ENCODE data around the gene EPN2. TPM values are rescaled to one million over a fixed set of nuclear protein-coding genes. Genes with fewer than 3 reads are reported as not detected.

The EPN2 gene
- total and polyA plus RNA-seq, 3 donors from 2014 or later = 60.0 to 66.5 (median 61.1) TPM

- intact Hi-C loops (cut with DNase I; ENCODE audit: low total_unique reads) = no loop called here
- no peaks in the 10 kb centered on the region for H3K9me3 ChIP-seq
- no peak overlapping the region for H3K27ac ChIP-seq
- no peaks in the 10 kb centered on the region for H3K36me3 ChIP-seq (ENCODE audit: low read depth, missing control alignments)
- no peak for TF ChIP-seq CTCF (IDR thresholded peaks at IDR 0.05)
- TF ChIP-seq POLR2A (IDR thresholded peaks at IDR 0.05) = no peak
- no peak overlapping the region for H3K4me3 ChIP-seq
- 97 to 100% methylated on average over 1 of the region's 1 CpG for WGBS, 2 donors
- no peak for DNase-seq
- H3K27me3 ChIP-seq = no peaks in the 10 kb centered on the region
- H3K4me1 ChIP-seq = peaks cover 24% of the 10 kb centered on the region
These were observed 6.7 kb downstream of the EPN2 start for GRCh38 chr17:19243838-19244237.

GRCh38 chr17:19244357-19244756, 7.2 kb downstream of the EPN2 start:
- Histone ChIP-seq H3K4me3 (no peak overlapping the region), H3K4me1 (peaks cover 24% of the 10 kb centered on the region), H3K27ac (no peak overlapping the region), H3K36me3 (ENCODE audit: low read depth, missing control alignments) (no peaks in the 10 kb centered on the region), H3K9me3 (no peaks in the 10 kb centered on the region), H3K27me3 (no peaks in the 10 kb centered on the region)
- no peak for DNase-seq
- intact Hi-C loops (cut with DNase I; ENCODE audit: low total_unique reads) = no loop called here
- no peak for TF ChIP-seq POLR2A (IDR thresholded peaks at IDR 0.05)
- no peak for TF ChIP-seq CTCF (IDR thresholded peaks at IDR 0.05)
- WGBS, 2 donors = 87 to 91% methylated on average over 8 of the region's 8 CpGs

- DNase-seq = no peak
- intact Hi-C loops (cut with DNase I; ENCODE audit: low total_unique reads) = no loop called here
- TF ChIP-seq POLR2A (IDR thresholded peaks at IDR 0.05) (no peak), CTCF (IDR thresholded peaks at IDR 0.05) (no peak)
- no peak overlapping the region for H3K27ac ChIP-seq
- WGBS, 2 donors = 90% methylated on average over 3 of the region's 3 CpGs
- no peak overlapping the region for H3K4me3 ChIP-seq
- no peaks in the 10 kb centered on the region for H3K27me3 ChIP-seq
- no peaks in the 10 kb centered on the region for H3K9me3 ChIP-seq
- H3K4me1 ChIP-seq = peaks cover 25% of the 10 kb centered on the region
- H3K36me3 ChIP-seq (ENCODE audit: low read depth, missing control alignments) = no peaks in the 10 kb centered on the region
These were observed 7.6 kb downstream of the EPN2 start for GRCh38 chr17:19244781-19245180.

- 64 to 81% methylated on average over 3 of the region's 3 CpGs for WGBS, 2 donors
- Histone ChIP-seq H3K9me3 (no peaks in the 10 kb centered on the region), H3K4me3 (no peak overlapping the region), H3K27me3 (no peaks in the 10 kb centered on the region), H3K4me1 (peaks cover 34% of the 10 kb centered on the region), H3K36me3 (ENCODE audit: low read depth, missing control alignments) (no peaks in the 10 kb centered on the region), H3K27ac (peak overlapping the region in 1 of 2 donors; percentile 42)
- intact Hi-C loops (cut with DNase I; ENCODE audit: low total_unique reads) = no loop called here
- TF ChIP-seq CTCF (IDR thresholded peaks at IDR 0.05) (no peak), POLR2A (IDR thresholded peaks at IDR 0.05) (no peak)
- DNase-seq = no peak
These were observed 10.3 kb downstream of the EPN2 start for GRCh38 chr17:19247473-19247872.

- WGBS, 2 donors = 68 to 76% methylated on average over 4 of the region's 4 CpGs
- Histone ChIP-seq H3K27me3 (no peaks in the 10 kb centered on the region), H3K9me3 (no peaks in the 10 kb centered on the region), H3K36me3 (ENCODE audit: low read depth, missing control alignments) (no peaks in the 10 kb centered on the region), H3K27ac (peak overlapping the region in 1 of 2 donors; percentile 63), H3K4me1 (peaks cover 34% of the 10 kb centered on the region), H3K4me3 (no peak overlapping the region)
- TF ChIP-seq POLR2A (IDR thresholded peaks at IDR 0.05) (no peak), CTCF (IDR thresholded peaks at IDR 0.05) (no peak)
- no peak for DNase-seq
- intact Hi-C loops (cut with DNase I; ENCODE audit: low total_unique reads) = no loop called here
These were observed 11.2 kb downstream of the EPN2 start for GRCh38 chr17:19248151-19248927.

Data from testis (tissue), 3 donors.